HepG2 (cell line): Measurements from ENCODE around the gene AKAP8. TPM values are rescaled to one million over a fixed set of nuclear protein-coding genes. Genes with fewer than 3 reads are reported as not detected.
A peak's percentile ranks its signal among the peaks of the same experiment; 100 is the strongest.

Source experiments
- ARID4A ChIP-seq: sonication (generic); formaldehyde crosslinking; IDR thresholded peaks from 2 replicates; pipeline ENCODE4 v1.5.0; 2020; ENCODE audit warnings: mild to moderate bottlenecking, missing genetic modification reagents, borderline replicate concordance
- ASH2L ChIP-seq: fragments of 300-600, 200-600 bp; sonication (generic); IDR thresholded peaks from 2 replicates; pipeline ENCODE4 v1.7.0; 2017; ENCODE audit warnings: low read depth, mild to moderate bottlenecking, moderate library complexity, mixed read lengths, low read length; ENCODE audit not compliant: insufficient read length
- ETV5 ChIP-seq: IDR thresholded peaks from 2 replicates; pipeline ENCODE4 v1.6.1; 2018; ENCODE audit warnings: missing biosample characterization, missing genetic modification reagents, inconsistent platforms, borderline replicate concordance
- FOXM1 ChIP-seq: sonication (generic); formaldehyde crosslinking; IDR thresholded peaks from 2 replicates; pipeline ENCODE4 v1.5.0; 2020; ENCODE audit warnings: missing genetic modification reagents
- HES4 ChIP-seq: sonication (generic); formaldehyde crosslinking; IDR thresholded peaks from 2 replicates; pipeline ENCODE4 v1.9.0; 2021; ENCODE audit warnings: mild to moderate bottlenecking, missing genetic modification reagents, borderline replicate concordance
- HNRNPL ChIP-seq: fragments of 200-400 bp; formaldehyde crosslinking; IDR thresholded peaks from 2 replicates; pipeline ENCODE4 v1.6.1; 2017; ENCODE audit warnings: mild to moderate bottlenecking, low read depth, low read length
- KAT7 ChIP-seq: IDR thresholded peaks from 2 replicates; pipeline ENCODE4 v1.6.1; 2018; ENCODE audit warnings: borderline replicate concordance, missing compliant biosample characterization
- MAF1 ChIP-seq: sonication (generic); formaldehyde crosslinking; IDR thresholded peaks from 2 replicates; pipeline ENCODE4 v1.5.0; 2020; ENCODE audit warnings: missing genetic modification reagents, borderline replicate concordance
- MXD4 ChIP-seq: IDR thresholded peaks from 2 replicates; pipeline ENCODE4 v1.6.1; 2016; ENCODE audit warnings: mild to moderate bottlenecking, missing biosample characterization, missing genetic modification reagents
- NFKB2 ChIP-seq: sonication (generic); formaldehyde crosslinking; IDR thresholded peaks from 2 replicates; pipeline ENCODE4 v1.4.0; 2020; ENCODE audit warnings: missing genetic modification reagents, borderline replicate concordance
- NPAS2 ChIP-seq: sonication (generic); formaldehyde crosslinking; IDR thresholded peaks from 2 replicates; pipeline ENCODE4 v1.8.0; 2022; ENCODE audit warnings: mild to moderate bottlenecking, missing genetic modification reagents, borderline replicate concordance
- PAWR ChIP-seq: sonication (generic); formaldehyde crosslinking; IDR thresholded peaks from 2 replicates; pipeline ENCODE4 v1.4.0; 2020; ENCODE audit warnings: missing genetic modification reagents, mild to moderate bottlenecking, borderline replicate concordance
- POLR2A ChIP-seq, 2 experiments: IDR thresholded peaks; 2 replicates each; pipeline ENCODE4 v1.6.1; 2011; ENCODE audit warnings: low read depth in 2 of 2, low read length in 2 of 2, mild to moderate bottlenecking in 1 of 2, moderate library complexity in 1 of 2; ENCODE audit not compliant: insufficient read depth in 1 of 2
- RAD21 ChIP-seq: fragments of 450-650 bp; formaldehyde crosslinking; IDR thresholded peaks from 2 replicates; pipeline ENCODE4 v1.5.0; 2020; ENCODE audit warnings: mild to moderate bottlenecking
- SALL2 ChIP-seq: sonication (generic); formaldehyde crosslinking; IDR thresholded peaks from 2 replicates; pipeline ENCODE4 v1.8.1; 2023; ENCODE audit warnings: mild to moderate bottlenecking, missing genetic modification reagents, inconsistent platforms
- SOX5 ChIP-seq: IDR thresholded peaks from 2 replicates; pipeline ENCODE4 v1.6.1; 2016; ENCODE audit warnings: borderline replicate concordance
- SRSF9 ChIP-seq: fragments of 200-400 bp; formaldehyde crosslinking; IDR thresholded peaks from 2 replicates; pipeline ENCODE4 v1.6.1; 2018; ENCODE audit warnings: borderline replicate concordance, mild to moderate bottlenecking, low read depth, low read length; ENCODE audit not compliant: insufficient read depth, poor library complexity, severe bottlenecking
- TRIM22 ChIP-seq: fragments of 450-650 bp; IDR thresholded peaks from 2 replicates; pipeline ENCODE4 v1.6.1; 2017
- ZBTB1 ChIP-seq: sonication (generic); formaldehyde crosslinking; IDR thresholded peaks from 2 replicates; pipeline ENCODE4 v1.4.0; 2020; ENCODE audit warnings: missing genetic modification reagents, borderline replicate concordance
- ZFY ChIP-seq: sonication (generic); formaldehyde crosslinking; IDR thresholded peaks from 2 replicates; pipeline ENCODE4 v1.4.0; 2020; ENCODE audit warnings: missing genetic modification reagents
- ZNF263 ChIP-seq: sonication (generic); formaldehyde crosslinking; IDR thresholded peaks from 2 replicates; pipeline ENCODE4 v1.4.0; 2020; ENCODE audit warnings: missing genetic modification reagents
- ZNF674 ChIP-seq: sonication (generic); formaldehyde crosslinking; IDR thresholded peaks from 2 replicates; pipeline ENCODE4 v1.5.0; 2020; ENCODE audit warnings: low read depth, mild to moderate bottlenecking, missing genetic modification reagents
- ZNF691 ChIP-seq: sonication (generic); formaldehyde crosslinking; IDR thresholded peaks from 2 replicates; pipeline ENCODE4 v1.4.0; 2020; ENCODE audit warnings: missing genetic modification reagents, low read depth, mild to moderate bottlenecking, borderline replicate concordance
- polyA plus RNA-seq, 8 experiments: library from polyadenylated mRNA; depleted of rRNA in 3 of 8; stranded (reverse) in 7 of 8; unstranded in 1 of 8; fragments of >200 nt; fragmentation: Illumina TruSeq in 4 of 8; extraction: Trizol in 4 of 8; gene quantifications; 2 replicates each; pipeline versions ENCODE4 v1.2.1 to v1.2.3, GENCODE V29; 2011 to 2016; ENCODE audit warnings: low read depth in 4 of 8, missing spikeins in 1 of 8, mixed read lengths in 1 of 8; ENCODE audit not compliant: insufficient read depth in 1 of 8
- total RNA-seq, 5 experiments: library from RNA; depleted of rRNA; stranded (reverse); fragments of >200 nt; fragmentation: Illumina TruSeq; extraction: Trizol; gene quantifications; 2 replicates each; pipeline ENCODE4 v1.2.3, GENCODE V29; 2016; ENCODE audit warnings: low read depth in 1 of 5

The AKAP8 gene
- total and polyA plus RNA-seq, 2 of the 13 experiments (the other 11 are each of a cell fraction or from before 2014, with no cell fraction given) = 15.9 to 22.1 TPM

GRCh38 chr19:15331419-15332310 is 47.9 kb downstream of the AKAP8 start (continued):
- TF ChIP-seq ZNF263 (peak; percentile 16; the same call in 1 of the 2 replicates), KAT7 (CRISPR knock-in tag) (peak; percentile 39; the same call in 1 of the 2 replicates), TRIM22 (no peak), MAF1 (CRISPR knock-in tag) (no peak), ARID4A (CRISPR knock-in tag) (no peak; the same call in 1 of the 2 replicates), HES4 (CRISPR knock-in tag) (peak; percentile 66; the same call in 1 of the 2 replicates), RAD21 (CRISPR knock-in tag) (peak; percentile 9; the same call in 1 of the 2 replicates), SOX5 (CRISPR knock-in tag) (no peak), POLR2A (IDR thresholded peaks at IDR 0.05; ENCODE audit: insufficient read depth in 1 of 2, low read depth in 2 of 2, low read length in 2 of 2) (0 out of 4 replicates have a peak, but pooled peaks of 1 of the 2 experiments have one; percentile 20), NPAS2 (no peak), ZBTB1 (CRISPR knock-in tag) (no peak), PAWR (CRISPR knock-in tag) (no peak), ZFY (CRISPR knock-in tag) (peak; percentile 72), ETV5 (0 out of 2 replicates have a peak, but pooled peaks have one; percentile 9), FOXM1 (no peak), NFKB2 (CRISPR knock-in tag) (0 out of 2 replicates have a peak, but pooled peaks have one; percentile 19), MXD4 (0 out of 2 replicates have a peak, but pooled peaks have one; percentile 27), ZNF674 (CRISPR knock-in tag) (peak; percentile 50; the same call in 1 of the 2 replicates), ASH2L (peak; percentile 43), HNRNPL (peak; percentile 59; the same call in 1 of the 2 replicates), ZNF691 (0 out of 2 replicates have a peak, but pooled peaks have one; percentile 24), SALL2 (CRISPR knock-in tag) (0 out of 2 replicates have a peak, but pooled peaks have one; percentile 5), SRSF9 (no peak)
